HepG2 (cell line): Measurements from ENCODE around the gene TCAP. TPM values are rescaled to one million over a fixed set of nuclear protein-coding genes. Genes with fewer than 3 reads are reported as not detected.
A peak's percentile ranks its signal among the peaks of the same experiment; 100 is the strongest.

Source experiments
- ARHGAP35 ChIP-seq: sonication (generic); formaldehyde crosslinking; IDR thresholded peaks from 2 replicates; pipeline ENCODE4 v1.9.0; 2022; ENCODE audit warnings: mild to moderate bottlenecking, inconsistent platforms, moderate library complexity, missing genetic modification reagents, borderline replicate concordance
- BCL6 ChIP-seq: IDR thresholded peaks from 2 replicates; pipeline ENCODE4 v1.6.1; 2016; ENCODE audit warnings: missing genetic modification reagents, missing compliant biosample characterization
- E2F2 ChIP-seq: sonication (generic); formaldehyde crosslinking; IDR thresholded peaks from 2 replicates; pipeline ENCODE4 v1.4.0; 2020; ENCODE audit warnings: missing genetic modification reagents, borderline replicate concordance
- HNRNPH1 ChIP-seq: fragments of 200-400 bp; formaldehyde crosslinking; optimal IDR thresholded peaks from 2 replicates; pipeline ENCODE3; 2017; ENCODE audit warnings: mild to moderate bottlenecking, low read depth, low read length
- IKZF4 ChIP-seq: sonication (generic); formaldehyde crosslinking; IDR thresholded peaks from 2 replicates; pipeline ENCODE4 v1.5.1; 2020; ENCODE audit warnings: borderline replicate concordance, mild to moderate bottlenecking, low read depth, missing genetic modification reagents; ENCODE audit errors: not compliant biosample characterization
- JARID2 ChIP-seq: sonication (generic); formaldehyde crosslinking; IDR thresholded peaks from 2 replicates; pipeline ENCODE4 v1.8.1; 2023; ENCODE audit warnings: missing genetic modification reagents, inconsistent platforms; ENCODE audit not compliant: insufficient replicate concordance
- KDM6A ChIP-seq: IDR thresholded peaks from 2 replicates; pipeline ENCODE4 v1.6.1; 2016; ENCODE audit warnings: low read depth
- KLF6 ChIP-seq: IDR thresholded peaks from 2 replicates; pipeline ENCODE4 v1.8.0; 2016; ENCODE audit warnings: missing biosample characterization, missing genetic modification reagents
- MEIS2 ChIP-seq: sonication (generic); formaldehyde crosslinking; IDR thresholded peaks from 2 replicates; pipeline ENCODE4 v1.9.0; 2021; ENCODE audit warnings: mild to moderate bottlenecking, missing genetic modification reagents
- MIER2 ChIP-seq: IDR thresholded peaks from 2 replicates; pipeline ENCODE4 v1.6.1; 2016; ENCODE audit warnings: missing biosample characterization, missing genetic modification reagents
- MTA1 ChIP-seq: sonication (generic); formaldehyde crosslinking; IDR thresholded peaks from 2 replicates; pipeline ENCODE4 v1.4.0; 2020; ENCODE audit warnings: missing genetic modification reagents, mild to moderate bottlenecking, borderline replicate concordance
- MXI1 ChIP-seq: IDR thresholded peaks from 3 replicates; pipeline ENCODE4 v1.6.1; 2012; ENCODE audit warnings: low read depth, low read length, inconsistent platforms, borderline replicate concordance
- NFRKB ChIP-seq: fragments of 450-650 bp; IDR thresholded peaks from 2 replicates; pipeline ENCODE4 v1.6.1; 2017
- PLSCR1 ChIP-seq: sonication (generic); formaldehyde crosslinking; IDR thresholded peaks from 2 replicates; pipeline ENCODE4 v1.5.0; 2020; ENCODE audit warnings: missing genetic modification reagents, mild to moderate bottlenecking, borderline replicate concordance
- REL ChIP-seq: sonication (generic); formaldehyde crosslinking; conservative IDR thresholded peaks from 2 replicates; pipeline ENCODE4 v1.8.0; 2022; ENCODE audit warnings: mild to moderate bottlenecking, missing genetic modification reagents, moderate library complexity
- REPIN1 ChIP-seq: sonication (generic); formaldehyde crosslinking; IDR thresholded peaks from 2 replicates; pipeline ENCODE4 v1.8.0; 2022; ENCODE audit warnings: missing genetic modification reagents, low read depth, mild to moderate bottlenecking, borderline replicate concordance
- ZBTB43 ChIP-seq: sonication (generic); formaldehyde crosslinking; conservative IDR thresholded peaks from 2 replicates; pipeline ENCODE4 v1.4.0; 2020; ENCODE audit warnings: missing genetic modification reagents
- ZNF24 ChIP-seq: fragments of 450-650 bp; IDR thresholded peaks from 2 replicates; pipeline ENCODE4 v1.6.1; 2017; ENCODE audit warnings: antibody characterized with exemption, mild to moderate bottlenecking
- ZNF430 ChIP-seq: sonication (generic); formaldehyde crosslinking; IDR thresholded peaks from 2 replicates; pipeline ENCODE4 v1.9.0; 2021; ENCODE audit warnings: mild to moderate bottlenecking, missing genetic modification reagents
- ZNF446 ChIP-seq: sonication (generic); formaldehyde crosslinking; IDR thresholded peaks from 2 replicates; pipeline ENCODE4 v1.5.0; 2020; ENCODE audit warnings: mild to moderate bottlenecking, missing genetic modification reagents
- ZNF501 ChIP-seq: sonication (generic); formaldehyde crosslinking; IDR thresholded peaks from 2 replicates; pipeline ENCODE4 v1.5.1; 2020; ENCODE audit warnings: mild to moderate bottlenecking, moderate library complexity, missing genetic modification reagents
- ZNF546 ChIP-seq: sonication (generic); formaldehyde crosslinking; conservative IDR thresholded peaks from 2 replicates; pipeline ENCODE4 v1.8.1; 2023; ENCODE audit warnings: mild to moderate bottlenecking, missing genetic modification reagents
- ZNF563 ChIP-seq: sonication (generic); formaldehyde crosslinking; IDR thresholded peaks from 2 replicates; pipeline ENCODE4 v1.8.0; 2022; ENCODE audit warnings: mild to moderate bottlenecking, moderate library complexity, missing genetic modification reagents
- ZNF629 ChIP-seq: sonication (generic); formaldehyde crosslinking; conservative IDR thresholded peaks from 2 replicates; pipeline ENCODE4 v1.5.0; 2020; ENCODE audit warnings: missing genetic modification reagents
- ZNF644 ChIP-seq: IDR thresholded peaks from 2 replicates; pipeline ENCODE4 v1.6.1; 2016; ENCODE audit warnings: low read depth
- polyA plus RNA-seq, 8 experiments: library from polyadenylated mRNA; depleted of rRNA in 3 of 8; stranded (reverse) in 7 of 8; unstranded in 1 of 8; fragments of >200 nt; fragmentation: Illumina TruSeq in 4 of 8; extraction: Trizol in 4 of 8; gene quantifications; 2 replicates each; pipeline versions ENCODE4 v1.2.1 to v1.2.3, GENCODE V29; 2011 to 2016; ENCODE audit warnings: low read depth in 4 of 8, missing spikeins in 1 of 8, mixed read lengths in 1 of 8; ENCODE audit not compliant: insufficient read depth in 1 of 8
- total RNA-seq, 5 experiments: library from RNA; depleted of rRNA; stranded (reverse); fragments of >200 nt; fragmentation: Illumina TruSeq; extraction: Trizol; gene quantifications; 2 replicates each; pipeline ENCODE4 v1.2.3, GENCODE V29; 2016; ENCODE audit warnings: low read depth in 1 of 5
- TF ChIP-seq, protein P1 (sequence below): sonication (generic); formaldehyde crosslinking; IDR thresholded peaks from 2 replicates; pipeline ENCODE4 v1.4.0; 2020; ENCODE audit warnings: missing genetic modification reagents

The TCAP gene
- total and polyA plus RNA-seq, 2 of the 13 experiments (the other 11 are each of a cell fraction or from before 2014, with no cell fraction given), result 0.24 to 0.65 TPM

GRCh38 chr17:39667945-39668924, 3.1 kb downstream of the TCAP start, which contains the start of gene PNMT (continued):
- peak; percentile 9; the same call in 1 of the 3 replicates for TF ChIP-seq MXI1
- TF ChIP-seq, protein P1, sequence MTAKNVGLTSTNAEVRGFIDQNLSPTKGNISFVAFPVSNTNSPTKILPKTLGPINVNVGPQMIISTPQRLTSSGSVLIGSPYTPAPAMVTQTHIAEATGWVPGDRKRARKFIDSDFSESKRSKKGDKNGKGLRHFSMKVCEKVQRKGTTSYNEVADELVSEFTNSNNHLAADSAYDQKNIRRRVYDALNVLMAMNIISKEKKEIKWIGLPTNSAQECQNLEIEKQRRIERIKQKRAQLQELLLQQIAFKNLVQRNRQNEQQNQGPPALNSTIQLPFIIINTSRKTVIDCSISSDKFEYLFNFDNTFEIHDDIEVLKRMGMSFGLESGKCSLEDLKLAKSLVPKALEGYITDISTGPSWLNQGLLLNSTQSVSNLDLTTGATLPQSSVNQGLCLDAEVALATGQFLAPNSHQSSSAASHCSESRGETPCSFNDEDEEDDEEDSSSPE (CRISPR knock-in tag), result peak; percentile 90
- peak; percentile 76 for TF ChIP-seq ZNF501 (CRISPR knock-in tag)
- 0 out of 2 replicates have a peak, but pooled peaks have one; percentile 44 for TF ChIP-seq MIER2 (CRISPR knock-in tag)
- peak; percentile 95 for TF ChIP-seq ARHGAP35
- no peak for TF ChIP-seq PLSCR1 (CRISPR knock-in tag)
- no peak for TF ChIP-seq ZNF644 (CRISPR knock-in tag)
- peak; percentile 43; the same call in 1 of the 2 replicates for TF ChIP-seq REPIN1 (CRISPR knock-in tag)
- no peak for TF ChIP-seq HNRNPH1
- TF ChIP-seq IKZF4, result peak; percentile 95
- peak; percentile 79; the same call in 1 of the 2 replicates for TF ChIP-seq MEIS2 (CRISPR knock-in tag)
- TF ChIP-seq JARID2, result no peak
- TF ChIP-seq ZNF446 (CRISPR knock-in tag), result peak; percentile 59
- no peak for TF ChIP-seq KDM6A (CRISPR knock-in tag)
- peak; percentile 59; the same call in 1 of the 2 replicates for TF ChIP-seq BCL6
- TF ChIP-seq REL, result no peak
- TF ChIP-seq ZNF629 (CRISPR knock-in tag), result no peak
- TF ChIP-seq ZBTB43 (CRISPR knock-in tag), result no peak
- no peak for TF ChIP-seq ZNF24
- TF ChIP-seq NFRKB, result no peak
- TF ChIP-seq ZNF563 (CRISPR knock-in tag), result peak; percentile 81; the same call in 1 of the 2 replicates
- TF ChIP-seq MTA1 (CRISPR knock-in tag), result peak; percentile 93
- TF ChIP-seq ZNF430, result no peak
- no peak for TF ChIP-seq E2F2 (CRISPR knock-in tag)
- peak; percentile 83; the same call in 1 of the 2 replicates for TF ChIP-seq ZNF546 (CRISPR knock-in tag)
- peak; percentile 76; the same call in 1 of the 2 replicates for TF ChIP-seq KLF6 (CRISPR knock-in tag)
